H1 (cell line): ENCODE measurements around the gene ACTN4. TPM values are rescaled to one million over a fixed set of nuclear protein-coding genes. Genes with fewer than 3 reads are reported as not detected.

Experiments used
- CTCF ChIA-PET: fragments of 300-600 bp; sonication (Branson Sonifier 250); formaldehyde crosslinking; loops from one replicate; lab custom pipeline; 2021; ENCODE audit not compliant: partially characterized antibody; lab: Charles Lee
- POLR2A ChIA-PET: fragments of 300-600 bp; sonication (Branson Sonifier 250); formaldehyde crosslinking; loops from one replicate; lab custom pipeline; 2021; ENCODE audit warnings: inconsistent platforms; ENCODE audit not compliant: partially characterized antibody; lab: Charles Lee
- DNase-seq, 2 experiments: peaks; one replicate each; pipeline versions ENCODE4 v3.0.0 to v3.0.0-alpha.2; 2010 to 2022; ENCODE audit warnings: low spot score in 2 of 2, low read depth in 1 of 2, mixed read lengths in 1 of 2
- FAIRE-seq: peaks from 2 replicates; lab custom pipeline; 2011; peaks lifted over from hg19 to GRCh38; lab: Jason Lieb, UNC
- H2AFZ ChIP-seq: 2 replicates; pipeline ENCODE4 v1.8.1; 2012; ENCODE audit warnings: low read length, inconsistent platforms
- H2AK5ac ChIP-seq: 2 replicates; pipeline ENCODE4 v1.6.1; 2013; ENCODE audit warnings: low read depth, low read length
- H2BK120ac ChIP-seq: replicated peaks from 2 replicates; pipeline ENCODE3; 2013; ENCODE audit warnings: low read depth, low read length, inconsistent platforms
- H2BK12ac ChIP-seq: 2 replicates; pipeline ENCODE4 v1.6.1; 2013; ENCODE audit warnings: low read depth, low read length
- H2BK15ac ChIP-seq: 2 replicates; pipeline ENCODE4 v1.6.1; 2013; ENCODE audit warnings: low read length
- H2BK20ac ChIP-seq: 2 replicates; pipeline ENCODE4 v1.6.1; 2013; ENCODE audit warnings: low read length
- H2BK5ac ChIP-seq: 2 replicates; pipeline ENCODE4 v1.6.1; 2013; ENCODE audit warnings: low read depth, low read length
- H3K14ac ChIP-seq: 2 replicates; pipeline ENCODE4 v1.6.1; 2013; ENCODE audit warnings: inconsistent platforms; ENCODE audit not compliant: insufficient read length
- H3K18ac ChIP-seq: 2 replicates; pipeline ENCODE4 v1.6.1; 2013; ENCODE audit warnings: low read length; ENCODE audit errors: extremely low read depth
- H3K23ac ChIP-seq: 2 replicates; pipeline ENCODE4 v1.6.1; 2013; ENCODE audit warnings: inconsistent platforms; ENCODE audit not compliant: insufficient read length
- H3K23me2 ChIP-seq: 2 replicates; pipeline ENCODE4 v1.6.1; 2013; ENCODE audit warnings: low read depth, low read length
- H3K27ac ChIP-seq: 2 replicates; pipeline ENCODE4 v1.6.1; 2011; ENCODE audit warnings: low read depth, low read length, inconsistent platforms
- H3K27me3 ChIP-seq, 4 experiments: replicated peaks in 1 of 4; 1 replicate in 1 of 4; 2 replicates in 3 of 4; pipeline versions ENCODE4 v1.6.1 to v1.8.1; 2011 to 2013; ENCODE audit warnings: low read length in 3 of 4, mild to moderate bottlenecking in 3 of 4, inconsistent platforms in 2 of 4, mixed read lengths in 2 of 4, moderate library complexity in 1 of 4; ENCODE audit not compliant: control insufficient read depth in 3 of 4, insufficient read depth in 3 of 4; ENCODE audit errors: extremely low read depth in 1 of 4
- H3K36me3 ChIP-seq, 4 experiments: 2 replicates each; pipeline versions ENCODE4 v1.6.1 to v1.8.1; 2011 to 2013; ENCODE audit warnings: mild to moderate bottlenecking in 4 of 4, low read length in 3 of 4, moderate library complexity in 2 of 4, control low read depth in 1 of 4, inconsistent platforms in 1 of 4; ENCODE audit not compliant: insufficient read depth in 4 of 4, control insufficient read depth in 2 of 4
- H3K4ac ChIP-seq: replicated peaks from 2 replicates; pipeline ENCODE3; 2013; ENCODE audit warnings: low read length, low read depth, mixed read lengths, inconsistent platforms; ENCODE audit not compliant: insufficient read length
- H3K4me1 ChIP-seq, 4 experiments: replicated peaks in 1 of 4; 1 replicate in 1 of 4; 2 replicates in 3 of 4; pipeline versions ENCODE4 v1.6.1 to v1.8.1; 2011 to 2013; ENCODE audit warnings: low read length in 3 of 4, inconsistent platforms in 2 of 4, mixed read lengths in 1 of 4; ENCODE audit not compliant: insufficient read depth in 4 of 4, control insufficient read depth in 3 of 4
- H3K4me2 ChIP-seq, 2 experiments: 2 replicates each; pipeline versions ENCODE4 v1.6.1 to v1.8.1; 2011 to 2013; ENCODE audit warnings: low read depth in 2 of 2, low read length in 2 of 2, control low read depth in 1 of 2, inconsistent platforms in 1 of 2, mild to moderate bottlenecking in 1 of 2; ENCODE audit not compliant: insufficient read depth in 1 of 2
- H3K4me3 ChIP-seq, 4 experiments: fragments of 200-600, 300-600 bp in 1 of 4; sonication (generic), shearing (Covaris generic), sonication (Bioruptor Twin) in 1 of 4; 2 replicates each; pipeline versions ENCODE4 v1.5.1 to v1.8.1; 2011 to 2016; ENCODE audit warnings: low read length in 4 of 4, low read depth in 3 of 4, control low read depth in 2 of 4, inconsistent platforms in 2 of 4, mild to moderate bottlenecking in 2 of 4, mixed read lengths in 1 of 4, moderate library complexity in 1 of 4; ENCODE audit not compliant: insufficient read depth in 2 of 4; ENCODE audit errors: extremely low read depth in 1 of 4
- H3K56ac ChIP-seq: replicated peaks from 2 replicates; pipeline ENCODE3; 2013; ENCODE audit warnings: low read depth, mild to moderate bottlenecking, mixed read lengths, low read length, inconsistent platforms; ENCODE audit not compliant: insufficient read length
- H3K79me1 ChIP-seq: 2 replicates; pipeline ENCODE4 v1.6.1; 2013; ENCODE audit warnings: low read depth, low read length, control low read depth
- H3K79me2 ChIP-seq, 2 experiments: 2 replicates each; pipeline versions ENCODE4 v1.6.1 to v1.8.1; 2012 to 2013; ENCODE audit warnings: low read length in 2 of 2, mild to moderate bottlenecking in 2 of 2, inconsistent platforms in 1 of 2; ENCODE audit not compliant: insufficient read depth in 2 of 2, control insufficient read depth in 1 of 2
- H3K9ac ChIP-seq, 4 experiments: replicated peaks in 1 of 4; 1 replicate in 1 of 4; 2 replicates in 3 of 4; pipeline versions ENCODE4 v1.6.1 to v1.8.1; 2011 to 2013; ENCODE audit warnings: low read depth in 3 of 4, low read length in 3 of 4, control low read depth in 2 of 4, mild to moderate bottlenecking in 2 of 4, moderate library complexity in 2 of 4, inconsistent platforms in 1 of 4; ENCODE audit errors: extremely low read depth in 1 of 4
- H3K9me3 ChIP-seq, 2 experiments: 2 replicates each; pipeline versions ENCODE4 v1.6.1 to v1.8.1; 2012 to 2013; ENCODE audit warnings: mild to moderate bottlenecking in 2 of 2, moderate library complexity in 2 of 2, control low read depth in 1 of 2, inconsistent platforms in 1 of 2, low read depth in 1 of 2, low read length in 1 of 2, mixed read lengths in 1 of 2; ENCODE audit not compliant: insufficient read depth in 2 of 2
- H4K20me1 ChIP-seq, 2 experiments: replicated peaks in 1 of 2; 2 replicates each; pipeline versions ENCODE3 to v1.8.1; 2011 to 2013; ENCODE audit warnings: inconsistent platforms in 2 of 2, low read length in 2 of 2, mild to moderate bottlenecking in 1 of 2; ENCODE audit not compliant: insufficient read depth in 2 of 2, control insufficient read depth in 1 of 2
- H4K5ac ChIP-seq: 2 replicates; pipeline ENCODE4 v1.6.1; 2013; ENCODE audit warnings: low read length, low read depth, mixed read lengths, inconsistent platforms; ENCODE audit not compliant: insufficient read length
- H4K8ac ChIP-seq: 2 replicates; pipeline ENCODE4 v1.8.0; 2013; ENCODE audit warnings: mild to moderate bottlenecking, moderate library complexity, low read length, inconsistent platforms; ENCODE audit not compliant: insufficient read depth; ENCODE audit errors: extremely low read depth
- H4K91ac ChIP-seq: replicated peaks from 2 replicates; pipeline ENCODE3; 2013; ENCODE audit warnings: low read length, mixed read lengths, inconsistent platforms; ENCODE audit not compliant: insufficient read length
- CEBPB ChIP-seq: IDR thresholded peaks from 2 replicates; pipeline ENCODE4 v1.6.1; 2012; ENCODE audit warnings: low read depth, low read length
- EP300 ChIP-seq, 2 experiments: IDR thresholded peaks; 1 replicate in 1 of 2; 2 replicates in 1 of 2; pipeline ENCODE4 v1.6.1; 2011 to 2012; ENCODE audit warnings: low read depth in 2 of 2, low read length in 2 of 2, mild to moderate bottlenecking in 2 of 2, borderline replicate concordance in 1 of 2, inconsistent platforms in 1 of 2, moderate library complexity in 1 of 2
- KDM1A ChIP-seq: fragments of 200-600, 300-600 bp; sonication (generic); IDR thresholded peaks from 2 replicates; pipeline ENCODE4 v1.7.1; 2016; ENCODE audit warnings: mild to moderate bottlenecking, low read length, borderline replicate concordance
- POLR2A ChIP-seq, 2 experiments: IDR thresholded peaks; 1 replicate in 1 of 2; 2 replicates in 1 of 2; pipeline ENCODE4 v1.6.1; 2011; ENCODE audit warnings: low read depth in 2 of 2, low read length in 2 of 2, mild to moderate bottlenecking in 2 of 2; ENCODE audit errors: control extremely low read depth in 1 of 2
- POLR2AphosphoS5 ChIP-seq: IDR thresholded peaks from 2 replicates; pipeline ENCODE4 v1.6.1; 2011; ENCODE audit warnings: low read depth, low read length
- SAP30 ChIP-seq: fragments of 300-600 bp; sonication (generic); IDR thresholded peaks from 2 replicates; pipeline ENCODE4 v1.7.1; 2012; ENCODE audit warnings: low read length, moderate library complexity, mild to moderate bottlenecking, inconsistent platforms; ENCODE audit not compliant: insufficient read depth, insufficient replicate concordance
- YY1 ChIP-seq: IDR thresholded peaks from 2 replicates; pipeline ENCODE4 v1.6.1; 2011; ENCODE audit warnings: low read depth, mild to moderate bottlenecking, low read length
- WGBS, 2 experiments: shearing (Covaris generic) in 1 of 2; methylation state at CpG; one replicate each; pipeline versions ENCODE4 v1.1.6 to v1.1.7; 2013 to 2015; ENCODE audit warnings: low lambda C conversion rate in 2 of 2, mixed read lengths in 2 of 2, inconsistent platforms in 1 of 2, low coverage in 1 of 2, missing lambda C conversion rate in 1 of 2; ENCODE audit not compliant: insufficient replicate concordance in 2 of 2, insufficient coverage in 1 of 2, insufficient read length in 1 of 2; ENCODE audit errors: extremely low coverage in 1 of 2, missing lambda C conversion rate in 1 of 2; 5-methylcytosine and 5-hydroxymethylcytosine counted together
- polyA plus RNA-seq, 7 experiments: library from polyadenylated mRNA; depleted of rRNA in 3 of 7; stranded (reverse) in 5 of 7; unstranded in 2 of 7; fragments of >200 nt in 5 of 7; fragments of 200-250 nt in 2 of 7; gene quantifications; 1 replicate in 5 of 7; 2 replicates in 1 of 7; 4 replicates in 1 of 7; pipeline versions ENCODE4 v1.2.1 to v1.2.3, GENCODE V29; 2011 to 2013; ENCODE audit warnings: missing spikeins in 2 of 7, mixed read lengths in 2 of 7
- total RNA-seq: library from RNA; stranded (reverse); fragmentation: NEBNext Ultra II Directional; extraction: Animal tissue kit (Norgen Biotek cat#: 25700); gene quantifications from 2 replicates; pipeline ENCODE4 v1.2.1, GENCODE V29; 2021

ACTN4 gene
- total and polyA plus RNA-seq, 2 of the 8 experiments (the other 6 are each of a cell fraction or from before 2014, with no cell fraction given), result 211 to 520 TPM

- Histone ChIP-seq H4K8ac (no peak overlapping the region; the same call in 1 of the 2 replicates), H4K20me1 (peaks cover 10 to 19% of the 10 kb centered on the region in 2 experiments), H3K23ac (no peak overlapping the region), H3K79me2 (no peaks in the 10 kb centered on the region), H2BK20ac (no peak overlapping the region)
- POLR2A ChIA-PET, result interaction anchor here (0.8 to 2.6 kb wide), 4 partner anchors 13 to 70 kb away, joined by 3 to 9 read pairs (median 5); no protein-coding TSS in a partner anchor
- TF ChIP-seq YY1 (no peak), SAP30 (no peak), POLR2A (IDR thresholded peaks at IDR 0.05; ENCODE audit: control extremely low read depth in 1 of 2, low read depth in 2 of 2, low read length in 2 of 2) (no peak), KDM1A (no peak), POLR2AphosphoS5 (no peak), CEBPB (no peak), EP300 (IDR thresholded peaks at IDR 0.05; ENCODE audit: borderline replicate concordance in 1 of 2, low read depth in 2 of 2, low read length in 2 of 2) (no peak)
- TF ChIP-seq, all 59 proteins: peak for 0
- Histone ChIP-seq H3K36me3 (peaks cover 50 to 90% (median 69%) of the 10 kb centered on the region in 4 experiments), H3K4ac (peak overlapping the region; percentile 15), H3K27me3 (no peaks in the 10 kb centered on the region; a peak in 1 of 7 replicates), H2BK12ac (no peak overlapping the region), H3K27ac (no peak overlapping the region), H2BK120ac (no peak overlapping the region), H4K5ac (no peak overlapping the region), H3K56ac (no peak overlapping the region), H3K79me1 (peaks cover 6% of the 10 kb centered on the region), H3K9me3 (no peaks in the 10 kb centered on the region), H3K4me3 (no peak overlapping the region), H3K4me2 (no peak overlapping the region), H3K14ac (no peak overlapping the region), H3K18ac (no peak overlapping the region), H3K9ac (0 out of 7 replicates have a peak overlapping the region, but pooled peaks of 1 of the 4 experiments have one; percentile 16), H2AK5ac (no peak overlapping the region), H2AFZ (no peak overlapping the region), H2BK15ac (no peak overlapping the region), H4K91ac (no peak overlapping the region), H3K4me1 (no peaks in the 10 kb centered on the region), H3K23me2 (no peaks in the 10 kb centered on the region), H2BK5ac (peak overlapping the region; percentile 12; the same call in 1 of the 2 replicates)
- 94% methylated on average over 15 of the region's 16 CpGs; no CpG with 5 or more reads in 1 of the 2 experiments for WGBS, 2 experiments
- DNase-seq, result no peak
- CTCF ChIA-PET, result interaction anchor here (0.6 to 1.5 kb wide), 7 partner anchors 10 to 589 kb away, joined by 3 to 6 read pairs (median 4); no protein-coding TSS in a partner anchor
- no peak for FAIRE-seq
Measured at GRCh38 chr19:38706792-38707511, 59.5 kb downstream of the ACTN4 start.
